WTC11 (cell line): ENCODE measurements around the gene TMEFF1. TPM values are rescaled to one million over a fixed set of nuclear protein-coding genes. Genes with fewer than 3 reads are reported as not detected.
"Not testable (repeated sequence)": the region's sequence is repeated elsewhere in the genome, so short reads cannot be mapped to it uniquely, and the experiment has no call there.

ENCODE experiments used
- ATAC-seq: fragments of 200-7000 bp; cut with Tn5 transposase; 2 replicates; pipeline ENCODE4 v1.10.0; 2021; ENCODE audit warnings: mild to moderate bottlenecking, moderate library complexity
- CTCF ChIA-PET: fragments of 300-600 bp; sonication (Branson Sonifier 250); formaldehyde crosslinking; loops from one replicate; lab custom pipeline; 2021; ENCODE audit warnings: antibody characterized with exemption; lab: Charles Lee
- POLR2A ChIA-PET: fragments of 350-600 bp; sonication (Branson Sonifier 250); formaldehyde crosslinking; loops from one replicate; lab custom pipeline; 2021; ENCODE audit warnings: antibody characterized with exemption; lab: Charles Lee
- DNase-seq: peaks from one replicate; pipeline ENCODE4 v3.0.0; 2021; ENCODE audit warnings: low spot score
- H3K27ac Mint-ChIP-seq: 2 replicates; pipeline ENCODE4 v1.8.0; 2021; ENCODE audit warnings: mixed read lengths
- H3K27me3 Mint-ChIP-seq: 2 replicates; pipeline ENCODE4 v1.8.0; 2021; ENCODE audit warnings: low read depth, mild to moderate bottlenecking, moderate library complexity, mixed read lengths
- H3K36me3 Mint-ChIP-seq: 2 replicates; pipeline ENCODE4 v1.8.0; 2021; ENCODE audit warnings: mixed read lengths
- H3K4me1 Mint-ChIP-seq: 2 replicates; pipeline ENCODE4 v1.8.0; 2022; ENCODE audit warnings: mixed read lengths
- H3K4me3 Mint-ChIP-seq: 2 replicates; pipeline ENCODE4 v1.8.0; 2021; ENCODE audit warnings: mild to moderate bottlenecking, moderate library complexity, mixed read lengths
- H3K9me3 Mint-ChIP-seq: 2 replicates; pipeline ENCODE4 v1.8.0; 2021; ENCODE audit warnings: mixed read lengths
- CTCF ChIP-seq: fragments of 200-600 bp; IDR thresholded peaks from 2 replicates; pipeline ENCODE4 v1.8.0; 2022; ENCODE audit warnings: antibody characterized with exemption
- FOXK1 ChIP-seq: sonication (generic); formaldehyde crosslinking; IDR thresholded peaks from 2 replicates; pipeline ENCODE4 v1.8.0; 2022; ENCODE audit warnings: mild to moderate bottlenecking, moderate library complexity, missing genetic modification reagents
- IRF2 ChIP-seq: sonication (generic); formaldehyde crosslinking; IDR thresholded peaks from 2 replicates; pipeline ENCODE4 v1.8.0; 2022; ENCODE audit warnings: low read depth, missing genetic modification reagents, borderline replicate concordance
- JAZF1 ChIP-seq: fragments of 250-450 bp; sonication (Bioruptor Pico); IDR thresholded peaks from 2 replicates; pipeline ENCODE4 v1.9.0; 2021; ENCODE audit warnings: moderate library complexity, mild to moderate bottlenecking, inconsistent platforms
- PRDM15 ChIP-seq: sonication (generic); formaldehyde crosslinking; IDR thresholded peaks from 2 replicates; pipeline ENCODE4 v1.8.0; 2022; ENCODE audit warnings: missing genetic modification reagents
- USF1 ChIP-seq: sonication (generic); formaldehyde crosslinking; IDR thresholded peaks from 2 replicates; pipeline ENCODE4 v1.8.0; 2022; ENCODE audit warnings: mild to moderate bottlenecking, missing genetic modification reagents
- ZNF219 ChIP-seq: sonication (generic); formaldehyde crosslinking; IDR thresholded peaks from 2 replicates; pipeline ENCODE4 v1.8.0; 2023; ENCODE audit warnings: missing genetic modification reagents, mild to moderate bottlenecking, borderline replicate concordance
- ZNF232 ChIP-seq: sonication (generic); formaldehyde crosslinking; IDR thresholded peaks from 2 replicates; pipeline ENCODE4 v1.8.0; 2022; ENCODE audit warnings: mild to moderate bottlenecking, missing genetic modification reagents
- ZNF317 ChIP-seq: sonication (generic); formaldehyde crosslinking; IDR thresholded peaks from 2 replicates; pipeline ENCODE4 v1.8.1; 2023; ENCODE audit warnings: low read depth, mild to moderate bottlenecking, moderate library complexity, missing genetic modification reagents, borderline replicate concordance
- ZNF396 ChIP-seq: fragments of 250-450 bp; sonication (Bioruptor Pico); IDR thresholded peaks from 2 replicates; pipeline ENCODE4 v1.8.0; 2021; ENCODE audit warnings: mild to moderate bottlenecking, moderate library complexity, borderline replicate concordance
- ZNF416 ChIP-seq: fragments of 250-450 bp; sonication (Bioruptor Pico); IDR thresholded peaks from 2 replicates; pipeline ENCODE4 v1.9.0; 2021; ENCODE audit warnings: mild to moderate bottlenecking, inconsistent platforms
- ZNF512 ChIP-seq: sonication (generic); formaldehyde crosslinking; IDR thresholded peaks from 2 replicates; pipeline ENCODE4 v1.8.1; 2022; ENCODE audit warnings: missing genetic modification reagents, borderline replicate concordance
- total RNA-seq: library from RNA; stranded (reverse); gene quantifications from 3 replicates; pipeline ENCODE4 v1.2.3, GENCODE V29; 2021

The TMEFF1 gene
- total RNA-seq, 1 experiment from 2014 or later: 62.7 TPM

- no peak for TF ChIP-seq ZNF512 (CRISPR knock-in tag)
- TF ChIP-seq JAZF1: no peak
- no peak for TF ChIP-seq FOXK1 (CRISPR knock-in tag)
- no peak for TF ChIP-seq USF1
- no peak for TF ChIP-seq ZNF416 (CRISPR knock-in tag)
- no peak for TF ChIP-seq PRDM15 (CRISPR knock-in tag)
- TF ChIP-seq ZNF219 (CRISPR knock-in tag): no peak
Measured at GRCh38 chr9:100436571-100436970, 36.4 kb upstream of the TMEFF1 start (continued).

GRCh38 chr9:100437860-100438805 lies 34.8 kb upstream of the TMEFF1 start:
- Mint-ChIP-seq H3K4me3 (no peak overlapping the region), H3K27me3 (no peaks in the 10 kb centered on the region), H3K27ac (no peak overlapping the region), H3K4me1 (peaks cover 6% of the 10 kb centered on the region), H3K36me3 (no peaks in the 10 kb centered on the region), H3K9me3 (no peaks in the 10 kb centered on the region)
- CTCF ChIA-PET: interaction anchor here (0.9 to 2.2 kb wide), 13 partner anchors 8 to 113 kb away, joined by 3 to 6 read pairs (median 4); partner anchors contain the start of gene TMEFF1
- POLR2A ChIA-PET: no interaction called here
- no peak for TF ChIP-seq ZNF232
- TF ChIP-seq IRF2 (CRISPR knock-in tag): no peak
- TF ChIP-seq CTCF: peak; percentile 89
- ATAC-seq (peak; percentile 61), DNase-seq (peak; percentile 82)

GRCh38 chr9:100440071-100440470 lies 32.9 kb upstream of the TMEFF1 start:
- CTCF ChIA-PET: interaction anchor here (0.9 kb wide), 1 partner anchor 159 kb away, joined by 3 read pairs; no protein-coding TSS in a partner anchor
- DNase-seq: no peak

GRCh38 chr9:100440487-100440886 lies 32.5 kb upstream of the TMEFF1 start:
- Mint-ChIP-seq H3K4me1 (peaks cover 10% of the 10 kb centered on the region), H3K27ac (peak overlapping the region; percentile 53; the same call in 1 of the 2 replicates)
- POLR2A ChIA-PET, DNase-seq, H3K27me3 Mint-ChIP-seq, H3K4me3 Mint-ChIP-seq, ATAC-seq, H3K36me3 Mint-ChIP-seq, H3K9me3 Mint-ChIP-seq: not testable (repeated sequence)
- CTCF ChIA-PET: interaction anchor here (0.9 to 1.3 kb wide), 2 partner anchors 11 to 158 kb away, joined by 3 read pairs; no protein-coding TSS in a partner anchor

More at GRCh38 chr9:100440071-100440470, 32.9 kb upstream of the TMEFF1 start:
- Mint-ChIP-seq H3K4me3 (no peak overlapping the region), H3K9me3 (no peaks in the 10 kb centered on the region), H3K27me3 (no peaks in the 10 kb centered on the region), H3K27ac (peak overlapping the region; percentile 53; the same call in 1 of the 2 replicates), H3K4me1 (peaks cover 10% of the 10 kb centered on the region), H3K36me3 (no peaks in the 10 kb centered on the region)
- ATAC-seq: no peak
- TF ChIP-seq PRDM15 (CRISPR knock-in tag) (no peak), ZNF396 (CRISPR knock-in tag) (no peak), ZNF317 (CRISPR knock-in tag) (no peak)
- POLR2A ChIA-PET: no interaction called here
